Mucosa of descending colon (tissue), 3 donors: ENCODE results near the gene GRK1. TPM values are rescaled to one million over a fixed set of nuclear protein-coding genes. Genes with fewer than 3 reads are reported as not detected.

Source experiments
- ATAC-seq: fragments of 200-7000 bp; cut with Tn5 transposase; one replicate; pipeline ENCODE4 v1.9.1; 2020; ENCODE audit warnings: mild to moderate bottlenecking, moderate library complexity
- DNase-seq, 3 donors: peaks; one replicate each; pipeline ENCODE4 v3.0.0-alpha.2; 2020
- H3K36me3 ChIP-seq: fragments of 200-600 bp; one replicate; pipeline ENCODE4 v1.8.0; 2021; ENCODE audit warnings: low read depth, mild to moderate bottlenecking
- H3K4me1 ChIP-seq: fragments of 200-600 bp; one replicate; pipeline ENCODE4 v1.8.0; 2021; ENCODE audit warnings: low read depth, mild to moderate bottlenecking
- H3K4me3 ChIP-seq: fragments of 200-600 bp; one replicate; pipeline ENCODE4 v1.8.0; 2021; ENCODE audit warnings: mild to moderate bottlenecking
- H3K9me3 ChIP-seq: fragments of 200-600 bp; one replicate; pipeline ENCODE4 v1.8.0; 2021; ENCODE audit warnings: mild to moderate bottlenecking
- CTCF ChIP-seq: fragments of 200-600 bp; IDR thresholded peaks from one replicate; pipeline ENCODE4 v1.8.0; 2022; ENCODE audit warnings: antibody characterized with exemption, mild to moderate bottlenecking
- intact Hi-C, 2 donors: fragments of 100-400 bp; cut with DNase I in 1 of 2; cut with micrococcal nuclease in 1 of 2; formaldehyde crosslinking; loops; one replicate each; pipeline versions ENCODE4 v1.11.0 to v1.11.1; 2022; cut with DNase I, micrococcal nuclease
- total RNA-seq, 3 donors: library from RNA; stranded (reverse); fragmentation: NEBNext Ultra II Directional in 2 of 3; extraction: Animal tissue kit (Norgen Biotek cat#: 25700) in 2 of 3; gene quantifications; one replicate each; pipeline versions ENCODE4 v1.2.1 to v1.2.4, GENCODE V29; 2021 to 2023
- donor health status: DM: no; HTN: no; CAD: no; lungs with moderate emphysema.
- donor health status: DM: no; HTN: no; CAD: no.
- donor health status: DM: no; HTN: yes; CAD: no.

The GRK1 gene
- total RNA-seq, 3 donors from 2014 or later = 0.09 to 0.19 (median 0.09) TPM

GRCh38 chr13:113656831-113657671 lies 10.0 kb upstream of the GRK1 start:
- Histone ChIP-seq H3K9me3 (no peaks in the 10 kb centered on the region), H3K4me1 (peaks cover 3% of the 10 kb centered on the region), H3K36me3 (no peaks in the 10 kb centered on the region), H3K4me3 (no peak overlapping the region)
- TF ChIP-seq CTCF = no peak
- peak; percentile 63 for ATAC-seq
- intact Hi-C loops = no loop called here
- peak; percentile 52 to 57 (median 57) for DNase-seq

- Histone ChIP-seq H3K36me3 (no peaks in the 10 kb centered on the region), H3K9me3 (no peaks in the 10 kb centered on the region), H3K4me1 (peaks cover 3% of the 10 kb centered on the region), H3K4me3 (no peak within 1 kb of the TSS)
- DNase-seq (peak in 2 of 3 donors; percentile 23 to 31), ATAC-seq (no peak)
- intact Hi-C loops = no loop called here
- TF ChIP-seq CTCF = no peak
Measured at GRCh38 chr13:113657851-113658741, 8.9 kb upstream of the GRK1 start, which contains the start of gene ATP4B. Gene ATP4B (minus strand): TSS chr13:113658198. CDS start chr13:113658144, 54 bp downstream.

GRCh38 chr13:113658836-113659235 lies 8.2 kb upstream of the GRK1 start:
- ATAC-seq = no peak
- Histone ChIP-seq H3K9me3 (no peaks in the 10 kb centered on the region), H3K4me1 (peaks cover 3% of the 10 kb centered on the region), H3K36me3 (no peaks in the 10 kb centered on the region), H3K4me3 (no peak overlapping the region)
- DNase-seq = peak in 1 of 3 donors; percentile 18
- intact Hi-C loops = no loop called here
- TF ChIP-seq CTCF = no peak

- Histone ChIP-seq H3K4me1 (peaks cover 3% of the 10 kb centered on the region), H3K36me3 (no peaks in the 10 kb centered on the region), H3K4me3 (no peak overlapping the region), H3K9me3 (no peaks in the 10 kb centered on the region)
- TF ChIP-seq CTCF = no peak
- ATAC-seq (no peak), DNase-seq (no peak)
- intact Hi-C loops = no loop called here
Measured at GRCh38 chr13:113659337-113659736, 7.7 kb upstream of the GRK1 start.

- DNase-seq (no peak), ATAC-seq (no peak)
- Histone ChIP-seq H3K4me1 (peaks cover 3% of the 10 kb centered on the region), H3K4me3 (no peak overlapping the region), H3K36me3 (no peaks in the 10 kb centered on the region), H3K9me3 (no peaks in the 10 kb centered on the region)
- no peak for TF ChIP-seq CTCF
- intact Hi-C loops = no loop called here
Measured at GRCh38 chr13:113660066-113660465, 7.0 kb upstream of the GRK1 start.
